ENCODE measurements around the gene VPS9D1. TPM values are rescaled to one million over a fixed set of nuclear protein-coding genes. Genes with fewer than 3 reads are reported as not detected.
A peak's percentile ranks its signal among the peaks of the same experiment; 100 is the strongest.

VPS9D1 gene
- total RNA-seq, 1 experiment from 2014 or later = 4.2 TPM

- TF ChIP-seq E2F5 (CRISPR knock-in tag; IDR thresholded peaks at IDR 0.05) = 0 out of 2 replicates have a peak, but pooled peaks have one; percentile 58
- TF ChIP-seq ZNF423 (CRISPR knock-in tag; IDR thresholded peaks at IDR 0.05) = no peak
- no peak for TF ChIP-seq ATF2 (CRISPR knock-in tag; IDR thresholded peaks at IDR 0.05; ENCODE audit: borderline replicate concordance, low read depth)
- no peak for TF ChIP-seq SMAD3 (CRISPR knock-in tag; IDR thresholded peaks at IDR 0.05; ENCODE audit: borderline replicate concordance)
- TF ChIP-seq CREM (CRISPR knock-in tag; IDR thresholded peaks at IDR 0.05) = peak; percentile 85
- TF ChIP-seq CBFB (CRISPR knock-in tag; IDR thresholded peaks at IDR 0.05; ENCODE audit: low read depth) = peak; percentile 70; the same call in 1 of the 2 replicates
- 0 out of 2 replicates have a peak, but pooled peaks have one; percentile 63 for TF ChIP-seq ZBTB43 (CRISPR knock-in tag; IDR thresholded peaks at IDR 0.05)
- no peak for TF ChIP-seq FOXJ3 (CRISPR knock-in tag; IDR thresholded peaks at IDR 0.05; ENCODE audit: borderline replicate concordance)
- TF ChIP-seq ESRRA (CRISPR knock-in tag; IDR thresholded peaks at IDR 0.05; ENCODE audit: borderline replicate concordance) = peak; percentile 67
- no peak for TF ChIP-seq ZNF121 (CRISPR knock-in tag; IDR thresholded peaks at IDR 0.05)
- peak; percentile 66; the same call in 1 of the 2 replicates for TF ChIP-seq E2F4 (CRISPR knock-in tag; IDR thresholded peaks at IDR 0.05; ENCODE audit: borderline replicate concordance, low read depth)
- TF ChIP-seq TP53 (CRISPR knock-in tag; IDR thresholded peaks at IDR 0.05) = peak; percentile 96
- TF ChIP-seq RELA (CRISPR knock-in tag; IDR thresholded peaks at IDR 0.05; ENCODE audit: borderline replicate concordance) = no peak
- no peak for TF ChIP-seq ZNF232 (CRISPR knock-in tag; IDR thresholded peaks at IDR 0.05)
- TF ChIP-seq GABPB1 (CRISPR knock-in tag; IDR thresholded peaks at IDR 0.05) = peak; percentile 66
- peak; percentile 61 for TF ChIP-seq ZNF416 (CRISPR knock-in tag; IDR thresholded peaks at IDR 0.05)
- TF ChIP-seq OVOL2 (CRISPR knock-in tag; IDR thresholded peaks at IDR 0.05; ENCODE audit: borderline replicate concordance) = no peak
- no peak for TF ChIP-seq TEAD4 (CRISPR knock-in tag; IDR thresholded peaks at IDR 0.05)
- no peak; the same call in 1 of the 2 replicates for TF ChIP-seq ZNF219 (CRISPR knock-in tag; IDR thresholded peaks at IDR 0.05; ENCODE audit: borderline replicate concordance)
- 0 out of 2 replicates have a peak, but pooled peaks have one; percentile 19 for TF ChIP-seq SMAD4 (CRISPR knock-in tag; IDR thresholded peaks at IDR 0.05)
- no peak for TF ChIP-seq NR3C1 (CRISPR knock-in tag; conservative IDR thresholded peaks at IDR 0.05; ENCODE audit: low read depth)
- no peak for TF ChIP-seq ERG (CRISPR knock-in tag; IDR thresholded peaks at IDR 0.05)
- no peak; the same call in 1 of the 2 replicates for TF ChIP-seq FOXP4 (CRISPR knock-in tag; IDR thresholded peaks at IDR 0.05)
- no peak for TF ChIP-seq AFF4 (CRISPR knock-in tag; IDR thresholded peaks at IDR 0.05; ENCODE audit: borderline replicate concordance)
- no peak for TF ChIP-seq NR2C2 (CRISPR knock-in tag; IDR thresholded peaks at IDR 0.05)
- 0 out of 2 replicates have a peak, but pooled peaks have one; percentile 72 for TF ChIP-seq KAT7 (CRISPR knock-in tag; IDR thresholded peaks at IDR 0.05; ENCODE audit: borderline replicate concordance)
These were observed at the start of gene VPS9D1, which contains the start of gene ZNF276 (continued) for GRCh38 chr16:89720813-89721545.

Measured in WTC11 (cell line).